ENCODE data around the gene USP36.

- TF ChIP-seq CTCF (IDR thresholded peaks at IDR 0.05) (no peak), POLR2A (IDR thresholded peaks at IDR 0.05) (no peak)
Measured at GRCh38 chr17:78828470-78829185, 12.0 kb downstream of the USP36 start.

Data from uterus (tissue), 2 donors.